ENCODE results near the gene ALKBH5.

ALKBH5 gene

DNA sequence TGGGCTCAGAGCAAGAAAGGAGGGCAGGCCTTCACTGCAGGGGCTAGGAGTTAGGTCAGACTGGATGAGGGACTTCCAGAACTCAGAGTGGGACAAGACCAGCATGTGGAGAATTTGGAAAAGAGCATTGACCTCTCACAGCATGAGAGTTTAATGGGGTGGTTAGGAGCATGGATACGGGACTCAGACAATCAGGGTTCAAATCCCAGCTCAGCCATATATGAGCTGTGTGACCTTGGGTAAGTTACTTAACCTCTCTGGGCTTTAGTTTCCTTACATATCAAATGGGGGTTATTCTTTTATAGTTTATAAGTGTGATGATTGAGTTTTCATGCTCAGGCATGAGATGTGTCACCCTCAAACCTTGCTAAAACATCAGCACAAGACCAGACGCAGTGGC, 37.4 kb upstream of the ALKBH5 start:
- TF ChIP-seq, protein P1, sequence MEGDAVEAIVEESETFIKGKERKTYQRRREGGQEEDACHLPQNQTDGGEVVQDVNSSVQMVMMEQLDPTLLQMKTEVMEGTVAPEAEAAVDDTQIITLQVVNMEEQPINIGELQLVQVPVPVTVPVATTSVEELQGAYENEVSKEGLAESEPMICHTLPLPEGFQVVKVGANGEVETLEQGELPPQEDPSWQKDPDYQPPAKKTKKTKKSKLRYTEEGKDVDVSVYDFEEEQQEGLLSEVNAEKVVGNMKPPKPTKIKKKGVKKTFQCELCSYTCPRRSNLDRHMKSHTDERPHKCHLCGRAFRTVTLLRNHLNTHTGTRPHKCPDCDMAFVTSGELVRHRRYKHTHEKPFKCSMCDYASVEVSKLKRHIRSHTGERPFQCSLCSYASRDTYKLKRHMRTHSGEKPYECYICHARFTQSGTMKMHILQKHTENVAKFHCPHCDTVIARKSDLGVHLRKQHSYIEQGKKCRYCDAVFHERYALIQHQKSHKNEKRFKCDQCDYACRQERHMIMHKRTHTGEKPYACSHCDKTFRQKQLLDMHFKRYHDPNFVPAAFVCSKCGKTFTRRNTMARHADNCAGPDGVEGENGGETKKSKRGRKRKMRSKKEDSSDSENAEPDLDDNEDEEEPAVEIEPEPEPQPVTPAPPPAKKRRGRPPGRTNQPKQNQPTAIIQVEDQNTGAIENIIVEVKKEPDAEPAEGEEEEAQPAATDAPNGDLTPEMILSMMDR (conservative IDR thresholded peaks at IDR 0.05; ENCODE audit: low read depth, low read length) = no peak
- no peak overlapping the region for H3K4me3 ChIP-seq (ENCODE audit: low read length)
- no peak for DNase-seq (ENCODE audit: low read depth)

DNA sequence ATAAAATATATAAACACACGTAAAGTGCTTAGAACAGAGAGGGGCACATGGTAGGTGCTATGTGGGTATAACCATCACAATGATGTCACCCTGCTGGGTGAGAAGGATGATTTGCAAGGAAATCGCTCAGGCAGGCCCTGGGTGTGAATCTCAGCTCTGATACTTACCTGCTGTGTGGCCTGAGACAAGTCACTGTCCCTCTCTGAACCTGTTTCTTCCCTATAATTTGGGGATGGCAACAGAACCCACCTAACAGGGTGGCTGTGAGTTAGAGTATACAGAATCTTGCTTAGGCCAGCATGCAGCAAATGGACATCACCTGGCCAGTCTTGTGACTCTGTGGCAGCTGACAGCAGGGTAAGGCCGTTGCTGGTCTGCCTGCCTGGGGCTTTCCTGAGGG, 36.6 kb upstream of the ALKBH5 start:
- TF ChIP-seq, protein P1 (conservative IDR thresholded peaks at IDR 0.05; ENCODE audit: low read depth, low read length) = no peak
- DNase-seq (ENCODE audit: low read depth) = no peak
- no peak overlapping the region for H3K4me3 ChIP-seq (ENCODE audit: low read length)

DNA sequence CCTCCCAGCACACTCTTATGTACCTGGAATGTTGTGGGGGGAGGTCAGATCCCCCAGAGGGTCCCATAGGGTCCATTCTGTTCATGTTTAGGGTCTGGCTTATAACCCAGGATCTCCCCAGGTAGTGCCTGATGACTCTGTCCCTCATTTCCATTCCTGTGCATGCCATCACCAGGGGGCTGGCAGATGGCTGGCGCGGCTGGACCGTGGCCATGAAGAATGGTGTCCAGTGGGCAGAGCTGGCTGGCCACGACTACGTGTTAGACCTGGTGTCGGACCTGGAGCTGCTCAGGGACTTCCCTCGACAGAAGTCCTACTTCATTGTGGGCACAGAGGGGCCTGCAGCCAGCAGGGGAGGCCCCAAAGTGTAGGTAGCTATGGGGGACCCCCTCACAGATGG, 35.0 kb upstream of the ALKBH5 start:
- DNase-seq (ENCODE audit: low read depth) = no peak
- TF ChIP-seq, protein P1 (conservative IDR thresholded peaks at IDR 0.05; ENCODE audit: low read depth, low read length) = no peak
- H3K4me3 ChIP-seq (ENCODE audit: low read length) = no peak overlapping the region

DNA sequence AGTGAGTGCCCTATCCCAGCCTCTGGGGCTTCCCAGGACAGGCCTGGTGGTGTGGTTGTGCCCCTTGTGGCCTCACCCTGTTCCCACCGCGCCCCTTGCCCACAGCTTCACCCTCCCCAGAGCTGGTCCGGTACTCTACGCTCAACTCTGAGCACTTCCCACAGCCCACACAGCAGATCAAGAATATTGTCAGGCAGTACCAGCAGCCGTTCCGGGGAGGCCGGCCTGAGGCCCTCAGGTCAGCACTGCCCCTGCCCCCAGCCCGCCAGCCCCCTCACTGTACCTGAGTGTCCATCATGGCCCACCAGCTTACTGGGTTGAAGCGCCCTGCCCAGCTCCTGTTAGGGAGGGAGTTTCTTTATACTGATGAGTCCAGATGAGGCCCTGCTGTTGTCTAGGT, 32.3 kb upstream of the ALKBH5 start:
- no peak for DNase-seq (ENCODE audit: low read depth)
- TF ChIP-seq, protein P1 (conservative IDR thresholded peaks at IDR 0.05; ENCODE audit: low read depth, low read length) = no peak
- H3K4me3 ChIP-seq (ENCODE audit: low read length) = no peak overlapping the region

DNA sequence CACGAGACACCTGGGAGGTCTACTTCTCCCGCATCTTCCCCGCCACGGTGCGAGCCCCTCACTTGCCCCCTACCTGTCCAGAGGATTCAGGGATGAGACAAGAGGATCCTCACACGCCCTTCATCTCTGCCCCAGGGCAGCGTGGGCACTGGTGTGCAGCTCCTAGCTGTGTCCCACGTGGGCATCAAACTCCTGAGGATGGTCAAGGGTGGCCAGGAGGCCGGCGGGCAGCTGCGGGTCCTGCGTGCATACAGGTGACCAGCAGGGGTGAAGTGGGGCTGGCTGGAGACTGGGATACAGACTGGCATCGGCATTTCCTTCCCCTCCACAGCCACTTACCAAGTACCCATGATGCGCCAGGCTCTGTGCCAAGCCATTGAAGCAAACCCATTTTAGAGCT, 28.4 kb upstream of the ALKBH5 start:
- TF ChIP-seq, protein P1 (conservative IDR thresholded peaks at IDR 0.05; ENCODE audit: low read depth, low read length) = no peak

DNA sequence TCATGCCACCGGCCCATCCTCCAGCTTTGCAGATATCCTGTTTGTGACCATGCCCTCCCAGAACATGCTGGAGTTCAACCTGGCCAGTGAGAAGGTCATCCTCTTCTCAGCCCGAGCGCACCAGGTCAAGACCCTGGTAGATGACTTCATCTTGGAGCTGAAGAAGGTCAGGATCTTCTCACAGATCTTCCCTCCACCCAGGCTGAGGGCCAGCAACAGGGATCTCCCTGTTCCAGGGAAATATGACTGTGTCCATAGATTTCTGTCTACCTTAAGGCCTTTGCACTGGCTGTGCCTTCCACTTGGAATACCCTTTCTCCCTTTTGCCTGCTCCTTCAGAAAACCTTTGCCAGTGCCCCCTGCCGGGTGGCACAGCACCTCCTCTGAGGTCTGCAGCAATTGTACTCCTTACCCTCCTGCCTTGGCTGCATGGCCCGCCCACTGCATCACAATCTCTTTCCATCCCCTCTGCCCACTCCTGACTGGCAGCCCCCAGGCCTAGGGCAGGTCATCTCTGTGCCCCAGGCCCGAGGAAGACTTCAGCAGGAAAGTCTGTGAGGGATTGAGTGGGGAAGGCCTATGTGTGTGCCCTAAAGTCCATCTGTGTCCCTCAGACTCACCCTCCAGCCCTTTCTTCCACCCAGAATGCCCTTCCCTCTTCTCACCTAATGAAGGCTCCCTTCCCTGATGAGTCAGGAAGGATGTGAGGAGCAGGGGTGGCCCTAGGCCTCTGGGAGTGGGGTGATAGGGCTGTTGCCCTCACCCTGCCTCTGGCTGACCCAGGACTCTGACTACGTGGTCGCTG, 27.3 kb upstream of the ALKBH5 start:
- TF ChIP-seq, protein P1 (conservative IDR thresholded peaks at IDR 0.05; ENCODE audit: low read depth, low read length) = peak; percentile 27
- H3K4me3 ChIP-seq (ENCODE audit: low read length) = no peak overlapping the region
- no peak for DNase-seq (ENCODE audit: low read depth)

More for the DNA sequence above, 28.4 kb upstream of the ALKBH5 start:
- DNase-seq (ENCODE audit: low read depth) = no peak
- H3K4me3 ChIP-seq (ENCODE audit: low read length) = no peak overlapping the region

DNA sequence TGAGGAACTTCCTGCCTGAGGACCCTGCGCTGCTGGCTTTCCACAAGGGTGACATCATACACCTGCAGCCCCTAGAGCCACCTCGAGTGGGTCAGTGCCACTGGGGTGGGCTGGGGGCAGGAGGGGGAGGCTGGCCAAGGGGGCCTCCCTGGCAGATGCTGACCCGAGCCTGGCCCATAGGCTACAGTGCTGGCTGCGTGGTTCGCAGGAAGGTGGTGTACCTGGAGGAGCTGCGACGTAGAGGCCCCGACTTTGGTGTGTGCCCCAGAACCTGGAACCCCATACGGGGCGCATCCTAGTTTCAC, 26.7 kb upstream of the ALKBH5 start:
- no peak for DNase-seq (ENCODE audit: low read depth)
- TF ChIP-seq, protein P1 (conservative IDR thresholded peaks at IDR 0.05; ENCODE audit: low read depth, low read length) = no peak
- H3K4me3 ChIP-seq (ENCODE audit: low read length) = no peak overlapping the region
